ENCODE data around the gene PLEKHA1.

Gene PLEKHA1

GRCh38 chr10:122417667-122418066 lies 43.2 kb downstream of the PLEKHA1 start:
- H3K27ac ChIP-seq, result no peak overlapping the region
- TF ChIP-seq, protein P1, sequence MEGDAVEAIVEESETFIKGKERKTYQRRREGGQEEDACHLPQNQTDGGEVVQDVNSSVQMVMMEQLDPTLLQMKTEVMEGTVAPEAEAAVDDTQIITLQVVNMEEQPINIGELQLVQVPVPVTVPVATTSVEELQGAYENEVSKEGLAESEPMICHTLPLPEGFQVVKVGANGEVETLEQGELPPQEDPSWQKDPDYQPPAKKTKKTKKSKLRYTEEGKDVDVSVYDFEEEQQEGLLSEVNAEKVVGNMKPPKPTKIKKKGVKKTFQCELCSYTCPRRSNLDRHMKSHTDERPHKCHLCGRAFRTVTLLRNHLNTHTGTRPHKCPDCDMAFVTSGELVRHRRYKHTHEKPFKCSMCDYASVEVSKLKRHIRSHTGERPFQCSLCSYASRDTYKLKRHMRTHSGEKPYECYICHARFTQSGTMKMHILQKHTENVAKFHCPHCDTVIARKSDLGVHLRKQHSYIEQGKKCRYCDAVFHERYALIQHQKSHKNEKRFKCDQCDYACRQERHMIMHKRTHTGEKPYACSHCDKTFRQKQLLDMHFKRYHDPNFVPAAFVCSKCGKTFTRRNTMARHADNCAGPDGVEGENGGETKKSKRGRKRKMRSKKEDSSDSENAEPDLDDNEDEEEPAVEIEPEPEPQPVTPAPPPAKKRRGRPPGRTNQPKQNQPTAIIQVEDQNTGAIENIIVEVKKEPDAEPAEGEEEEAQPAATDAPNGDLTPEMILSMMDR (conservative IDR thresholded peaks at IDR 0.05), result no peak

- TF ChIP-seq, protein P1 (conservative IDR thresholded peaks at IDR 0.05), result no peak
- no peak overlapping the region for H3K27ac ChIP-seq
These were observed 44.5 kb downstream of the PLEKHA1 start for GRCh38 chr10:122419016-122419415.

GRCh38 chr10:122419876-122420623 lies 45.5 kb downstream of the PLEKHA1 start:
- TF ChIP-seq, protein P1 (conservative IDR thresholded peaks at IDR 0.05), result no peak
- no peak overlapping the region for H3K27ac ChIP-seq

DNA sequence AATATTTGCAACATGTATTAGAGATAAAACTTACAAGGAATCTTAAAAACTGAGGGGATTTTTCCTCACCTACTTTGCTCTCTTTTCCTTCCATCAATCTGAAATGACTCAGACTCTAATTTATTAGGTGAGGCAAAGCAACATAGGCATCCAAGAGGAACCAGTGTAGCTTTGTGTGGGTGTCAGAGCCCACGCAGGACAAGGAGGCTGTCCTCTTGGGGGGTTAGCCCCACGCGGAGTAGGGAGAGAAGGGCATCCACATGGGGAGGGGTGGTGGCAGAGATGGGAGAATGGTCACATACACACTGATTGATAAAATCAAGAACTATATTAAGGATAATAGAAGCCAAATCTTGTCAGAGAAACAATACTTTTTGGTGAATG lies 46.1 kb downstream of the PLEKHA1 start:
- TF ChIP-seq, protein P1 (conservative IDR thresholded peaks at IDR 0.05), result no peak
- no peak overlapping the region for H3K27ac ChIP-seq

GRCh38 chr10:122421054-122421625 lies 46.6 kb downstream of the PLEKHA1 start:
- no peak overlapping the region for H3K27ac ChIP-seq
- TF ChIP-seq, protein P1 (conservative IDR thresholded peaks at IDR 0.05), result no peak

- no peak overlapping the region for H3K27ac ChIP-seq
- TF ChIP-seq, protein P1 (conservative IDR thresholded peaks at IDR 0.05), result no peak
These were observed 47.2 kb downstream of the PLEKHA1 start for GRCh38 chr10:122421742-122422141.

GRCh38 chr10:122422266-122422989 lies 47.9 kb downstream of the PLEKHA1 start:
- H3K27ac ChIP-seq, result no peak overlapping the region
- TF ChIP-seq, protein P1 (conservative IDR thresholded peaks at IDR 0.05), result no peak

Data from VCaP (cell line).